Measurements from ENCODE around the gene CREBBP. TPM values are rescaled to one million over a fixed set of nuclear protein-coding genes. Genes with fewer than 3 reads are reported as not detected.
"Not testable (repeated sequence)": the region's sequence is repeated elsewhere in the genome, so short reads cannot be mapped to it uniquely, and the experiment has no call there.

CREBBP gene
- total and polyA plus RNA-seq, 9 of the 15 experiments (the other 6 are each of a cell fraction or from before 2014, with no cell fraction given), result 0.70 to 24.8 (median 5.6) TPM

- H3K9me1 ChIP-seq (ENCODE audit: control insufficient read depth, insufficient read depth, low read length), result peaks cover 9% of the 10 kb centered on the region
- peaks cover 54% of the 10 kb centered on the region for H3K36me3 ChIP-seq (ENCODE audit: control insufficient read depth, insufficient read depth, low read length)
- H3K27ac ChIP-seq (ENCODE audit: extremely low read depth, low read depth, low read length), result no peak overlapping the region
- peaks cover 22 to 47% of the 10 kb centered on the region in 2 experiments for H3K4me1 ChIP-seq (replicated peaks in 1 of 2; ENCODE audit: control insufficient read depth in 2 of 2, insufficient read depth in 2 of 2, low read length in 2 of 2)
- FAIRE-seq, result no peak
- DNase-seq (ENCODE audit: extremely low read depth in 1 of 4, low spot score in 3 of 4), result no peak
- intact Hi-C loops (cut with micrococcal nuclease), result no loop called here
- TF ChIP-seq PRDM10 (IDR thresholded peaks at IDR 0.05; ENCODE audit: partially characterized antibody) (peak; percentile 8), ZNF316 (IDR thresholded peaks at IDR 0.05) (peak; percentile 82), MAFG (tag; conservative IDR thresholded peaks at IDR 0.05) (peak; percentile 26; the same call in 1 of the 2 replicates), ZNF644 (tag; IDR thresholded peaks at IDR 0.05; ENCODE audit: low read depth) (no peak), C11orf30 (IDR thresholded peaks at IDR 0.05; ENCODE audit: low read depth) (peak; percentile 77), RAD51 (IDR thresholded peaks at IDR 0.05; ENCODE audit: borderline replicate concordance, low read depth) (no peak)
- ChIA-PET POLR2A (interaction anchor here (0.6 kb wide), 1 partner anchor 1199 kb away, joined by 3 read pairs; no protein-coding TSS in a partner anchor), CTCF (ENCODE audit: low intra/inter-chr PET ratio) (no interaction called here)
- no peak overlapping the region for H3K4me2 ChIP-seq (ENCODE audit: insufficient read depth, low read length)
- H2AFZ ChIP-seq (ENCODE audit: low read depth, low read length), result no peak overlapping the region
- H3K27me3 ChIP-seq (ENCODE audit: control insufficient read depth in 2 of 2, insufficient read depth in 2 of 2, low read length in 2 of 2), result no peaks in the 10 kb centered on the region
- peak overlapping the region in 1 of 2 experiments; percentile 28; a peak in 1 of 4 replicates for H3K9ac ChIP-seq (ENCODE audit: insufficient read depth in 1 of 2, low read depth in 2 of 2, low read length in 2 of 2)
- WGBS (ENCODE audit: insufficient coverage, low coverage, missing lambda C conversion rate), result 62% methylated on average over 7 of the region's 7 CpGs
- 0 out of 2 replicates have a peak, but pooled peaks cover 1% of the 10 kb centered on the region for H3K9me3 ChIP-seq (replicated peaks; ENCODE audit: control insufficient read depth, insufficient read depth, low read depth, low read length)
- in situ Hi-C loops (cut with MboI), result no loop called here
- ATAC-seq, result no peak
- peaks cover 77% of the 10 kb centered on the region for H3K79me2 ChIP-seq (ENCODE audit: control insufficient read depth, insufficient read depth, low read length)
- H4K20me1 ChIP-seq (replicated peaks; ENCODE audit: control insufficient read depth, insufficient read depth, low read length), result no peaks in the 10 kb centered on the region; the same call in 1 of the 2 replicates
- peak overlapping the region; percentile 97; the same call in 1 of the 2 replicates for H3K4me3 ChIP-seq
- no TSS peak for BruUV-seq (replicated peaks)
These were observed 165.1 kb downstream of the CREBBP start for GRCh38 chr16:3715430-3715829.

GRCh38 chr16:3714378-3714777 lies 166.1 kb downstream of the CREBBP start:
- BruUV-seq (replicated peaks); CTCF ChIA-PET (ENCODE audit: low intra/inter-chr PET ratio); H3K4me2 ChIP-seq (ENCODE audit: insufficient read depth, low read length); ATAC-seq; DNase-seq (ENCODE audit: extremely low read depth in 1 of 4, low spot score in 3 of 4); H3K27me3 ChIP-seq (ENCODE audit: control insufficient read depth in 2 of 2, insufficient read depth in 2 of 2, low read length in 2 of 2); H3K9me3 ChIP-seq (replicated peaks; ENCODE audit: control insufficient read depth, insufficient read depth, low read depth, low read length); H4K20me1 ChIP-seq (replicated peaks; ENCODE audit: control insufficient read depth, insufficient read depth, low read length); H3K9me1 ChIP-seq (ENCODE audit: control insufficient read depth, insufficient read depth, low read length); H3K27ac ChIP-seq (ENCODE audit: extremely low read depth, low read depth, low read length); H3K9ac ChIP-seq (ENCODE audit: insufficient read depth in 1 of 2, low read depth in 2 of 2, low read length in 2 of 2); in situ Hi-C loops (cut with MboI); FAIRE-seq; intact Hi-C loops (cut with micrococcal nuclease); H3K4me3 ChIP-seq; H2AFZ ChIP-seq (ENCODE audit: low read depth, low read length): not testable (repeated sequence)
- peaks cover 88% of the 10 kb centered on the region for H3K79me2 ChIP-seq (ENCODE audit: control insufficient read depth, insufficient read depth, low read length)
- 95% methylated on average over 10 of the region's 10 CpGs for WGBS (ENCODE audit: insufficient coverage, low coverage, missing lambda C conversion rate)
- POLR2A ChIA-PET, result interaction anchor here (1.4 to 2.4 kb wide), 2 partner anchors 11 to 152 kb away, joined by 4 to 15 read pairs; no protein-coding TSS in a partner anchor
- peaks cover 63% of the 10 kb centered on the region for H3K36me3 ChIP-seq (ENCODE audit: control insufficient read depth, insufficient read depth, low read length)
- H3K4me1 ChIP-seq (replicated peaks in 1 of 2; ENCODE audit: control insufficient read depth in 2 of 2, insufficient read depth in 2 of 2, low read length in 2 of 2), result peaks cover 22 to 47% of the 10 kb centered on the region in 2 experiments

All from K562 (cell line).